Neural progenitor cell (in vitro differentiated cells): Measurements from ENCODE around the gene SURF4.

Experiments
- CTCF ChIP-seq: fragments of 200-600 bp; sonication (generic); IDR thresholded peaks from 2 replicates; pipeline ENCODE4 v1.5.1; 2017; ENCODE audit warnings: antibody characterized with exemption, mild to moderate bottlenecking
- EZH2 ChIP-seq: fragments of 200-600 bp; sonication (generic); IDR thresholded peaks from 2 replicates; pipeline ENCODE4 v1.6.1; 2017; ENCODE audit warnings: antibody characterized with exemption, mild to moderate bottlenecking, moderate library complexity
- EZH2phosphoT487 ChIP-seq: fragments of 200-600 bp; sonication (generic); IDR thresholded peaks from 2 replicates; pipeline ENCODE4 v1.6.1; 2017; ENCODE audit warnings: antibody characterized with exemption

GRCh38 chr9:133333566-133333965 is 42.3 kb downstream of the SURF4 start:
- TF ChIP-seq CTCF (no peak), EZH2 (no peak), EZH2phosphoT487 (no peak)
